ENCODE results near the gene KLF4. TPM values are rescaled to one million over a fixed set of nuclear protein-coding genes. Genes with fewer than 3 reads are reported as not detected.

The KLF4 gene
- total and polyA plus RNA-seq, 2 experiments from 2014 or later, result 35.0 to 66.8 TPM

DNA sequence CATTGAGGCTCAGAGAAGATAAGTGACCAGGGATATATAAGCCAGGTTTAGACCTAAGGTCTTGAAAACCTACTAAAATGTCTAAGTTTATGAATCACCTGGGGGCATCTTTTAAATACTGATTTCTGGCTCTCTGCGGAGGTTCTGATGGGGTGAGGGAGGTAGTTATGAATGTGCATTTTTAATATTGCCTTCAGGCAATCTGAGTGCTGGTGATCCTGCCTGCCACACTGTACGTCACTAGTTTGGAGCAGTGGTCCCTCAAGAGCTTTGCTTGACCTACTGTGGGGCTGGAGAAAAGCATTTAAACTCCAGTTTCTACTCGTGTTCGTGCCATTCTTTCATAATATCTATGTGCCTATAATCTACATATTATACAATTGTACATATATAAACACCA lies 36.1 kb downstream of the KLF4 start:
- Histone ChIP-seq H4K20me1 (ENCODE audit: insufficient read depth, poor library complexity, severe bottlenecking) (no peaks in the 10 kb centered on the region), H3K27me3 (no peaks in the 10 kb centered on the region), H3K4me2 (no peak overlapping the region), H3K4me1 (ENCODE audit: insufficient read depth) (no peaks in the 10 kb centered on the region), H3K9me3 (ENCODE audit: low read depth) (no peaks in the 10 kb centered on the region), H3K27ac (no peak overlapping the region), H3K36me3 (replicated peaks; ENCODE audit: insufficient read depth, low read depth) (no peaks in the 10 kb centered on the region), H2AFZ (no peak overlapping the region), H3K9me2 (replicated peaks; ENCODE audit: insufficient read depth) (no peaks in the 10 kb centered on the region), H3K79me2 (no peaks in the 10 kb centered on the region), H3K4me3 (no peak overlapping the region)
- TF ChIP-seq, protein P1, sequence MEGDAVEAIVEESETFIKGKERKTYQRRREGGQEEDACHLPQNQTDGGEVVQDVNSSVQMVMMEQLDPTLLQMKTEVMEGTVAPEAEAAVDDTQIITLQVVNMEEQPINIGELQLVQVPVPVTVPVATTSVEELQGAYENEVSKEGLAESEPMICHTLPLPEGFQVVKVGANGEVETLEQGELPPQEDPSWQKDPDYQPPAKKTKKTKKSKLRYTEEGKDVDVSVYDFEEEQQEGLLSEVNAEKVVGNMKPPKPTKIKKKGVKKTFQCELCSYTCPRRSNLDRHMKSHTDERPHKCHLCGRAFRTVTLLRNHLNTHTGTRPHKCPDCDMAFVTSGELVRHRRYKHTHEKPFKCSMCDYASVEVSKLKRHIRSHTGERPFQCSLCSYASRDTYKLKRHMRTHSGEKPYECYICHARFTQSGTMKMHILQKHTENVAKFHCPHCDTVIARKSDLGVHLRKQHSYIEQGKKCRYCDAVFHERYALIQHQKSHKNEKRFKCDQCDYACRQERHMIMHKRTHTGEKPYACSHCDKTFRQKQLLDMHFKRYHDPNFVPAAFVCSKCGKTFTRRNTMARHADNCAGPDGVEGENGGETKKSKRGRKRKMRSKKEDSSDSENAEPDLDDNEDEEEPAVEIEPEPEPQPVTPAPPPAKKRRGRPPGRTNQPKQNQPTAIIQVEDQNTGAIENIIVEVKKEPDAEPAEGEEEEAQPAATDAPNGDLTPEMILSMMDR (IDR thresholded peaks at IDR 0.05; ENCODE audit: poor library complexity), result no peak
- TF ChIP-seq EZH2 (IDR thresholded peaks at IDR 0.05; ENCODE audit: borderline replicate concordance) (no peak), EZH2phosphoT487 (IDR thresholded peaks at IDR 0.05; ENCODE audit: low read depth, severe bottlenecking, unreplicated experiment) (no peak)
- WGBS (ENCODE audit: low lambda C conversion rate, missing lambda C conversion rate), result 72% methylated on average over 4 of the region's 4 CpGs
- DNase-seq (ENCODE audit: low spot score), result no peak

DNA sequence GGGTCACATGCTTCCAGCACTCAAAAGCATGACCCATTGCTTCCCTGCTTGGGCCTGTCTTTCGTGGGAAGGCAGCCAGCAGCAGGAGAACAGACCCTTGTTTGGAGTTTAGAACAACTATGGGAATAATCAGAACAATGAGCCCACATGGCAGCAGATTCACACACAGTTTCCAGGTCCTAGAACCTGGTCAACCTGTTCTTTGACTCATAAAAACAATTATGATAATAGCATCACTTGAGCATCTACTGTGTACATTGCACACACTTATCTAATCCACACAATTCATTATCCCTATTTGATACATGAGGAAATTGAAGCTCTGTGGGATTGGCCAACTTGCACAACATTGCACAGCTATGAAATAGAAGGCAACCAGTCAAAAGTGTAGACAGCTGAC lies 41.7 kb downstream of the KLF4 start:
- no peak for TF ChIP-seq EZH2 (IDR thresholded peaks at IDR 0.05; ENCODE audit: borderline replicate concordance)
- no peak for TF ChIP-seq EZH2phosphoT487 (IDR thresholded peaks at IDR 0.05; ENCODE audit: low read depth, severe bottlenecking, unreplicated experiment)
- TF ChIP-seq, protein P1 (IDR thresholded peaks at IDR 0.05; ENCODE audit: poor library complexity), result no peak
- no peaks in the 10 kb centered on the region for H3K36me3 ChIP-seq (replicated peaks; ENCODE audit: insufficient read depth, low read depth)

DNA sequence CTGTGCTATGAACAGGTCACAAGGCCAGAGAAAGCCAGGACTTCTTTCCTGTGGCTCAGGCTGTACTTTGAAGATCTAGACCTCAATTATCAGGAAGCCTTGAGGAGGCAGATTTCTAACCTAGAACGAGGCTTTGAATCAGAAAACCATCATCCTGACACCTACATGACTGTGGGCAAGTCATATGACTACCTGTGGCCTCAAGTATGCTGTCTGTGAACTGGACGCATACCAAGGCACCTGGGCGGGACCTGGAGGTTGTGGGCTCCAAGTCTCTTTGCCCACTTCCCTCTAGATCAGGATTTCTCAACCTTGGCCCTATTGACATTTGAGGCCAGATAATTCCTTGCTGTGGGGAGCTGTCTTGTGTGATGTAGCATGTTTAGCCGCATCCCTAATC lies 42.5 kb downstream of the KLF4 start:
- Histone ChIP-seq H3K4me1 (ENCODE audit: insufficient read depth) (no peaks in the 10 kb centered on the region), H3K4me2 (no peak overlapping the region), H3K27me3 (no peaks in the 10 kb centered on the region), H3K4me3 (no peak overlapping the region), H3K27ac (no peak overlapping the region), H4K20me1 (ENCODE audit: insufficient read depth, poor library complexity, severe bottlenecking) (no peaks in the 10 kb centered on the region), H3K9me2 (replicated peaks; ENCODE audit: insufficient read depth) (no peaks in the 10 kb centered on the region), H3K9me3 (ENCODE audit: low read depth) (no peaks in the 10 kb centered on the region), H2AFZ (no peak overlapping the region), H3K79me2 (no peaks in the 10 kb centered on the region), H3K36me3 (replicated peaks; ENCODE audit: insufficient read depth, low read depth) (no peaks in the 10 kb centered on the region)
- TF ChIP-seq EZH2 (IDR thresholded peaks at IDR 0.05; ENCODE audit: borderline replicate concordance) (no peak), EZH2phosphoT487 (IDR thresholded peaks at IDR 0.05; ENCODE audit: low read depth, severe bottlenecking, unreplicated experiment) (no peak)
- TF ChIP-seq, protein P1 (IDR thresholded peaks at IDR 0.05; ENCODE audit: poor library complexity), result no peak
- 95% methylated on average over 4 of the region's 4 CpGs for WGBS (ENCODE audit: low lambda C conversion rate, missing lambda C conversion rate)
- DNase-seq (ENCODE audit: low spot score), result no peak

More for the DNA sequence above, 41.7 kb downstream of the KLF4 start:
- H3K9me3 ChIP-seq (ENCODE audit: low read depth), result no peaks in the 10 kb centered on the region
- H3K27ac ChIP-seq, result no peak overlapping the region
- no peaks in the 10 kb centered on the region for H4K20me1 ChIP-seq (ENCODE audit: insufficient read depth, poor library complexity, severe bottlenecking)
- H3K9me2 ChIP-seq (replicated peaks; ENCODE audit: insufficient read depth), result no peaks in the 10 kb centered on the region
- H3K4me1 ChIP-seq (ENCODE audit: insufficient read depth), result no peaks in the 10 kb centered on the region
- no peaks in the 10 kb centered on the region for H3K27me3 ChIP-seq
- WGBS (ENCODE audit: low lambda C conversion rate, missing lambda C conversion rate), result 70% methylated on average over 1 of the region's 1 CpG
- no peak overlapping the region for H3K4me2 ChIP-seq
- H3K79me2 ChIP-seq, result no peaks in the 10 kb centered on the region
- no peak for DNase-seq (ENCODE audit: low spot score)
- no peak overlapping the region for H3K4me3 ChIP-seq
- no peak overlapping the region for H2AFZ ChIP-seq

DNA sequence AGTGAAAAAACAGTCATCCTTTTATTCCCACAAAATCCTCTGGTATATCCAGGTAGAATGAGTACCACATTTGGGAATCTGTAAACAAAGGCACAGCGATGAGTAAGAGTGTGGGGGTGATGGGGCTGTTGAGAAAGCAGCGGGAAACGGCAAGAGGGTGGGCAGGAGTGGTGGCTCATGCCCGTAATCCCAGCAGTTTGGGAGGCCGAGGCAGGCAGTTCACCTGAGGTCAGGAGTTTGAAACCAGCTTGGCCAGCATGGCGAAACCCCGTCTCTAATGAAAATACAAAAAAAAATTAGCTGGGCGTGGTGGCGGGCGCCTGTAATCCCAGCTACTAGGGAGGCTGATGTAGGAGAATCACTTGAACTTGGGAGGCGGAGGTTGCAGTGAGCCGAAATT lies 43.1 kb downstream of the KLF4 start:
- no peaks in the 10 kb centered on the region for H3K79me2 ChIP-seq
- no peaks in the 10 kb centered on the region for H3K4me1 ChIP-seq (ENCODE audit: insufficient read depth)
- H3K27ac ChIP-seq, result no peak overlapping the region
- no peak for DNase-seq (ENCODE audit: low spot score)
- H3K9me2 ChIP-seq (replicated peaks; ENCODE audit: insufficient read depth), result no peaks in the 10 kb centered on the region
- no peaks in the 10 kb centered on the region for H3K36me3 ChIP-seq (replicated peaks; ENCODE audit: insufficient read depth, low read depth)
- no peak for TF ChIP-seq EZH2 (IDR thresholded peaks at IDR 0.05; ENCODE audit: borderline replicate concordance)
- TF ChIP-seq, protein P1 (IDR thresholded peaks at IDR 0.05; ENCODE audit: poor library complexity), result no peak
- no peak for TF ChIP-seq EZH2phosphoT487 (IDR thresholded peaks at IDR 0.05; ENCODE audit: low read depth, severe bottlenecking, unreplicated experiment)
- no peak overlapping the region for H3K4me2 ChIP-seq
- no peaks in the 10 kb centered on the region for H3K27me3 ChIP-seq
- H4K20me1 ChIP-seq (ENCODE audit: insufficient read depth, poor library complexity, severe bottlenecking), result no peaks in the 10 kb centered on the region
- no peaks in the 10 kb centered on the region for H3K9me3 ChIP-seq (ENCODE audit: low read depth)
- H3K4me3 ChIP-seq, result no peak overlapping the region
- 95% methylated on average over 12 of the region's 12 CpGs for WGBS (ENCODE audit: low lambda C conversion rate, missing lambda C conversion rate)
- H2AFZ ChIP-seq, result no peak overlapping the region

Data from hepatocyte (in vitro differentiated cells).